ENCODE measurements around the gene SOS2.

SOS2 gene

DNA sequence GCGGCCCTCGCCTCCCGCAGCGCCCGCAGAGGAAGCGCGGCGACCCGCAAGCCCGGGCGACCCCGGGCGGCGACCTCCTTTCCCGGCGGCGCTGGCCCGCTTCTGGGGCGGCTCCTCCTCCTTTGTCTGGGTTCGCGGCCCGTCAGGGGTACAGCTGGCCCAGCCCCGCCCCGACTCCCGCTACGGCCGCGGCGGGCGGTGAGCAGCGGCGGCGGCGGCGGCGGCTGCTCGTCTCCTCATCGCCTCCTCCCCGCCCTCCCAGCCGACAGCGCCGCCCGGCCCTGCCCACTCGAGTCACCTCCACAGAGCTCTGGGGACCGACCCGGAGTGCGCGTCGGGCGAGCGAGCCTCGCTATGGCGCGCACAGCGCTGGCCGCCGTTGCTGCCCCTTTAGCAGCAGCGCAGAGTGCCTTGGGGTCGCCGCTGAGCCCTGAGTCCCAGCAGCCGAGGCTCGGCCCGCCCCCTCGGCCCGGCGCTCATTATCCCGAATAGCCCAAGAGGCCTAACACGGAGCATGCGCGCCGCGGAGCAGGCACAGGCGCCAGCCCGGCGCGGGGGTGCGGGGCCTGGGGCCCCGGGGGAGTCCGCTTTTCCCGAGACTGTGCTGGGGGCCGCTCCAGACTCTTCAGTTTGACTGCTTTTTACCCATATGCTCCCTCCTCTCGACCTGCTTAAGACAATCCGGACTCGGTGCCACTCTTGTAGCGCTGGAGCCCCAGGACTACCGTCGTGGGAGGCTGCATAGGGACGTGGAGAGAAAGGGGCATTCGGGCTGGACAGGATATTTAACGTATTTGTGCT lies at the start of gene SOS2:
SOS2 (minus strand) TSS at position 104 of the 801 bp plus-strand sequence. CDS start 295 bp downstream, outside the sequence.
- H3K9me3 ChIP-seq (ENCODE audit: control insufficient read depth, insufficient read depth, low read length) = no peaks in the 10 kb centered on the region
- H3K36me3 ChIP-seq (ENCODE audit: control insufficient read depth, insufficient read depth, low read length) = no peaks in the 10 kb centered on the region
- H3K4me3 ChIP-seq (ENCODE audit: low read depth, low read length) = peak within 1 kb of the TSS; percentile 96
- peaks cover 5% of the 10 kb centered on the region for H3K4me1 ChIP-seq (ENCODE audit: control insufficient read depth, insufficient read depth, low read length)
- H3K27me3 ChIP-seq (ENCODE audit: control insufficient read depth, insufficient read depth, low read length) = peaks cover 4% of the 10 kb centered on the region
- peak within 1 kb of the TSS; percentile 54 for H3K9ac ChIP-seq (ENCODE audit: low read depth, low read length)

DNA sequence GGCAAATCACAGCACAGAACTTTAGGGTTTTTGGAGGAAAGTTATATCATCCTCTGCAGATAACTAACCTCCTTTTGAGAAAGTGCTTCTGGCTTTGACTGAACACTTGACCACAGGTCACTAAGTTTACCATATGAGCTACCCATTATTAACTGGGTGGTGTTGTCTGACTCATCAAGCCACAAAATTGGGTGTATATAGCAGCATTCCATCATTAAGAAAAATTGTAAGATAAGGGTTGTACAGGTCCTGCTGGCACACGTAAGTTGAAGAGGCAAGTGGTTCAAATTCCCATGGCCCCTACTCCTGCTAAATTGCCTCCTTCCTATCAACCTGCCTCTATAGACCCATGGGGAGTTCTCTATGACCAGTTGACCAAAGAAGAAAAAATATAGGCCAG lies 41.1 kb upstream of the SOS2 start:
- H3K27me3 ChIP-seq (ENCODE audit: control insufficient read depth, insufficient read depth, low read length) = no peaks in the 10 kb centered on the region
- H3K9me3 ChIP-seq (ENCODE audit: control insufficient read depth, insufficient read depth, low read length) = no peaks in the 10 kb centered on the region
- H3K4me1 ChIP-seq (ENCODE audit: control insufficient read depth, insufficient read depth, low read length) = no peaks in the 10 kb centered on the region
- no peak overlapping the region for H3K9ac ChIP-seq (ENCODE audit: low read depth, low read length)
- H3K4me3 ChIP-seq (ENCODE audit: low read depth, low read length) = no peak overlapping the region
- H3K36me3 ChIP-seq (ENCODE audit: control insufficient read depth, insufficient read depth, low read length) = no peaks in the 10 kb centered on the region

DNA sequence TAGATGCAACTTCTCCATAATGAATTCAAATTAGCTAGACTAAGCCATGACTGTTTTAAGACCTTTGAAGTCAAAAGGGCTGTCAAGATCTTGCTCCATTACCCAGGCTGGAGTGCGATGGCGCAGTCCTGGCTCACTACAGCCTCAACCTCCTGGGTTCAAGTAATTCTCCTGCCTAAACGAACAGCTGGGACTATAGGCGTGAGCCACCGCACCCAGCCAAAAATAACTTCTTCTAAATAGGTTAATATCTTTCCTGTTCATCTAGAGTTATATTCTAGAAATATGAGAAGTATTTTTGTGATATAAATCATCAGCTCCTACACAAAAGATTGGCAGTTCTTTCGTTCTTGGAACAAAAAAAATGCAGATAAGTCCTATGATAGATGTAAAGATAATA lies 39.6 kb upstream of the SOS2 start:
- Histone ChIP-seq H3K36me3 (ENCODE audit: control insufficient read depth, insufficient read depth, low read length) (no peaks in the 10 kb centered on the region), H3K27me3 (ENCODE audit: control insufficient read depth, insufficient read depth, low read length) (no peaks in the 10 kb centered on the region), H3K9ac (ENCODE audit: low read depth, low read length) (no peak overlapping the region), H3K9me3 (ENCODE audit: control insufficient read depth, insufficient read depth, low read length) (no peaks in the 10 kb centered on the region), H3K4me1 (ENCODE audit: control insufficient read depth, insufficient read depth, low read length) (no peaks in the 10 kb centered on the region), H3K4me3 (ENCODE audit: low read depth, low read length) (no peak overlapping the region)

DNA sequence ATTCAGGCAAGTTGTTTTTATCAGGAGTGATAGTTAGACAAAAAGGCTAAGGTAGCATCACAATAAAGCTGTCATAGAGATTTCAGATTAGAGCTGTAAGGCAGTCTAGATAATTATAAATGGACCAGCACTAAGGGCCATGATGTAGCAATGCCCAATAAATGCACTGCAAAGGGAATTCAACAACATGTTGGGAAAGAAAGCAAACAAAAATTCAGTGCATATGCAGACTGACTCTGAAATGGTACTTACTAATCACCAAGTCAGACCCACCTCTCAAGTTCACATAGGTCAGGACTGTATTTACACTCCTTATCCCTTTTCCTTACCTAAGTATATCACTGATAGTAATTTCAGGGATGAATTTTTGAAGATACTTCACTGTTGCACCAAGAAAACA lies 33.7 kb upstream of the SOS2 start:
- Histone ChIP-seq H3K4me3 (ENCODE audit: low read depth, low read length) (no peak overlapping the region), H3K36me3 (ENCODE audit: control insufficient read depth, insufficient read depth, low read length) (no peaks in the 10 kb centered on the region), H3K27me3 (ENCODE audit: control insufficient read depth, insufficient read depth, low read length) (no peaks in the 10 kb centered on the region), H3K4me1 (ENCODE audit: control insufficient read depth, insufficient read depth, low read length) (no peaks in the 10 kb centered on the region), H3K9ac (ENCODE audit: low read depth, low read length) (no peak overlapping the region), H3K9me3 (ENCODE audit: control insufficient read depth, insufficient read depth, low read length) (no peaks in the 10 kb centered on the region)

DNA sequence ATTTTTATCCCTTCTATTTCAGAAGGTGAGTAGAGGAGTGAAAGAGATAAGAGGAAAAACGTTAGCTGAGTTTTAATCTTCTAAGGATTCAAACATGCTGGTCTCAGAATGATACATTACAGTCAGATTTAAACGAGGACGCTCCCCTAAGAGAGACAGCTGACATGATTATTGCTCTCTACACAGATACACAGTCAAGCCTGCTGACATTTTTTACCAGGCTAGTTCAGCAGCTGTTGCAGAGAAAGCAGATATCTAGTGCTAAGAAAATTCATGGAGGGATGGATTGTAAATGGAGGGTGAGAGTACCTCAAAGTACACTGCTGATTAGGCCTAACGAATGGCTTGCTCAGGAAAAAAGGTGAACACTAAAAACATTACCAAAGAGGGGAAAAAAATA lies 31.9 kb upstream of the SOS2 start:
- Histone ChIP-seq H3K27me3 (ENCODE audit: control insufficient read depth, insufficient read depth, low read length) (no peaks in the 10 kb centered on the region), H3K9ac (ENCODE audit: low read depth, low read length) (no peak overlapping the region), H3K9me3 (ENCODE audit: control insufficient read depth, insufficient read depth, low read length) (no peaks in the 10 kb centered on the region), H3K36me3 (ENCODE audit: control insufficient read depth, insufficient read depth, low read length) (no peaks in the 10 kb centered on the region), H3K4me1 (ENCODE audit: control insufficient read depth, insufficient read depth, low read length) (no peaks in the 10 kb centered on the region), H3K4me3 (ENCODE audit: low read depth, low read length) (no peak overlapping the region)

GRCh38 chr14:50262865-50263264 lies 31.5 kb upstream of the SOS2 start:
- H3K4me3 ChIP-seq (ENCODE audit: low read depth, low read length) = no peak overlapping the region
- no peaks in the 10 kb centered on the region for H3K9me3 ChIP-seq (ENCODE audit: control insufficient read depth, insufficient read depth, low read length)
- no peaks in the 10 kb centered on the region for H3K36me3 ChIP-seq (ENCODE audit: control insufficient read depth, insufficient read depth, low read length)
- no peaks in the 10 kb centered on the region for H3K27me3 ChIP-seq (ENCODE audit: control insufficient read depth, insufficient read depth, low read length)
- no peak overlapping the region for H3K9ac ChIP-seq (ENCODE audit: low read depth, low read length)
- no peaks in the 10 kb centered on the region for H3K4me1 ChIP-seq (ENCODE audit: control insufficient read depth, insufficient read depth, low read length)

GRCh38 chr14:50260511-50260910 lies 29.1 kb upstream of the SOS2 start:
- Histone ChIP-seq H3K9me3 (ENCODE audit: control insufficient read depth, insufficient read depth, low read length) (no peaks in the 10 kb centered on the region), H3K4me3 (ENCODE audit: low read depth, low read length) (no peak overlapping the region), H3K36me3 (ENCODE audit: control insufficient read depth, insufficient read depth, low read length) (no peaks in the 10 kb centered on the region), H3K4me1 (ENCODE audit: control insufficient read depth, insufficient read depth, low read length) (no peaks in the 10 kb centered on the region), H3K9ac (ENCODE audit: low read depth, low read length) (no peak overlapping the region), H3K27me3 (ENCODE audit: control insufficient read depth, insufficient read depth, low read length) (no peaks in the 10 kb centered on the region)

- Histone ChIP-seq H3K4me3 (ENCODE audit: low read depth, low read length) (no peak overlapping the region), H3K9ac (ENCODE audit: low read depth, low read length) (no peak overlapping the region), H3K9me3 (ENCODE audit: control insufficient read depth, insufficient read depth, low read length) (no peaks in the 10 kb centered on the region), H3K27me3 (ENCODE audit: control insufficient read depth, insufficient read depth, low read length) (no peaks in the 10 kb centered on the region), H3K4me1 (ENCODE audit: control insufficient read depth, insufficient read depth, low read length) (no peaks in the 10 kb centered on the region), H3K36me3 (ENCODE audit: control insufficient read depth, insufficient read depth, low read length) (no peaks in the 10 kb centered on the region)
These were observed 28.7 kb upstream of the SOS2 start for GRCh38 chr14:50260072-50260471.

DNA sequence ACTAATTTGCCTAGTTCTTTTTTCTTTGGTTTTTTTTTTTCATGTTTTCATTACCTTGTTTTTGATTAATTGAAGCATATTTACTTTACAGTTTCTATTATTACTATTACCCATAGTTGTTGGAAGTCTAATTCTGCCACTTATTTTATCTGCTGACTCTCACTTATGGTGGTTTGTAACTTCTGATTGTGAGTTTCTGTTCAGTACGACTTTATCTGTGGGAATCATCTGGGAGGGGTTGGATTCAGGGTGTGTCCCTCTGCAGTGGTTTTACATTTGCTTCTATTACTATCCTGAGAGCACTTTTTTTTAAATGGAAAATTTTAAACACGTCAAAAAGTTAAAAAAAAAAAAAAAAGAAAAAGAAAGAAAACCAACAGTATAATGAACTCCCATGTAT lies 26.4 kb upstream of the SOS2 start:
- no peak overlapping the region for H3K4me3 ChIP-seq (ENCODE audit: low read depth, low read length)
- no peaks in the 10 kb centered on the region for H3K27me3 ChIP-seq (ENCODE audit: control insufficient read depth, insufficient read depth, low read length)
- H3K4me1 ChIP-seq (ENCODE audit: control insufficient read depth, insufficient read depth, low read length) = no peaks in the 10 kb centered on the region
- H3K36me3 ChIP-seq (ENCODE audit: control insufficient read depth, insufficient read depth, low read length) = no peaks in the 10 kb centered on the region
- no peaks in the 10 kb centered on the region for H3K9me3 ChIP-seq (ENCODE audit: control insufficient read depth, insufficient read depth, low read length)
- no peak overlapping the region for H3K9ac ChIP-seq (ENCODE audit: low read depth, low read length)

DNA sequence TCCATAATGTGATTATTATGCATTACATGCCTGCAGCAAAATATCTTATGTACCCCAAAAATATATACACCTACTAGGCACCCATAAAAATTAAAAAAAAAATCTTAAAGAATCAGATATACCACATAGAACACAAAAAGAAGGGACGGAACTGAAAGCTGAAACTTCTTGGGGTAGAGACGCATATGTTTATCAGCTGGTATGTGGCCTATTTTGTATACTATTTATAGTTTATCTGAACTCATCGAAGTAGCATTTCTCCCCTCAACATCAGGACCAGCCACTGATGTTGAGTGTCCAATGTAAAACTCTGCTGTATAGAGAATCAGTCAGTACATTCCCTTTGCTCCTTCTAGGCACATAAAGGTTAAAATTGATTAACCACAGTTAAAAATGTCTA lies 22.9 kb upstream of the SOS2 start:
- H3K27me3 ChIP-seq (ENCODE audit: control insufficient read depth, insufficient read depth, low read length) = no peaks in the 10 kb centered on the region
- H3K9me3 ChIP-seq (ENCODE audit: control insufficient read depth, insufficient read depth, low read length) = no peaks in the 10 kb centered on the region
- H3K9ac ChIP-seq (ENCODE audit: low read depth, low read length) = no peak overlapping the region
- no peak overlapping the region for H3K4me3 ChIP-seq (ENCODE audit: low read depth, low read length)
- no peaks in the 10 kb centered on the region for H3K4me1 ChIP-seq (ENCODE audit: control insufficient read depth, insufficient read depth, low read length)
- H3K36me3 ChIP-seq (ENCODE audit: control insufficient read depth, insufficient read depth, low read length) = no peaks in the 10 kb centered on the region

DNA sequence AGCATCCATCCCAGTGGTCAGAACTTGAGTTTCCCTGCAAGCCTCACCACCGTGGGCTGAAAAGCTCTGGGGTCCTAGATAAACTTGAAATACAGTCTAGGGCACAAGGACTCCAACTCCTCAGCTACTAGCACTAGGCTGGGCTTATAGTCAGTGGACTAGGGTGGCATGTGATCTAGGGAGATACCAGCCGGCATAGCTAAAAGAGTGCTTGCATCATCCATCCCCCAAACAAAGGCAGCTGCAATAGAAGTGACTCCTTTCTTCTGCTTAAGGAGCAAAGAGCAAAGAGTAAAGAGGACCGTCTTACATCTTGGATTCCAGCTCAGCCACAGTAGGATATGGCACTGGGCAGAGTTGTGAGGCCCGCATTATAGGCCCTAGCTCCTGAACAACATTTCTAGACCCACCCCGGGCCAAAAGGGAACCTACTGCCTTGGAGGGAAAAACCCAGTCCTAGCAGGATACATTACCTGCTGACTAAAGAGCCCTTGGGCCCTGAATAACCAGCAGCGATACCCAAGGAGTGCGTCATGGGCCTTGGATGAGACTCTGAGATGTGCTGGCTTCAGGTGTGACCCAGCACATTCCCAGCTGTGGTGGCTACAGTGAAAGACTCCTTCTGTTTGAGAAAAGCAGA lies 17.9 kb upstream of the SOS2 start:
- no peaks in the 10 kb centered on the region for H3K27me3 ChIP-seq (ENCODE audit: control insufficient read depth, insufficient read depth, low read length)
- H3K9ac ChIP-seq (ENCODE audit: low read depth, low read length) = no peak overlapping the region
- H3K9me3 ChIP-seq (ENCODE audit: control insufficient read depth, insufficient read depth, low read length) = no peaks in the 10 kb centered on the region
- H3K4me1 ChIP-seq (ENCODE audit: control insufficient read depth, insufficient read depth, low read length) = no peaks in the 10 kb centered on the region
- no peaks in the 10 kb centered on the region for H3K36me3 ChIP-seq (ENCODE audit: control insufficient read depth, insufficient read depth, low read length)
- no peak overlapping the region for H3K4me3 ChIP-seq (ENCODE audit: low read depth, low read length)

GRCh38 chr14:50247245-50247644 lies 15.9 kb upstream of the SOS2 start:
- H3K9ac ChIP-seq (ENCODE audit: low read depth, low read length) = no peak overlapping the region
- no peaks in the 10 kb centered on the region for H3K27me3 ChIP-seq (ENCODE audit: control insufficient read depth, insufficient read depth, low read length)
- H3K4me1 ChIP-seq (ENCODE audit: control insufficient read depth, insufficient read depth, low read length) = no peaks in the 10 kb centered on the region
- no peak overlapping the region for H3K4me3 ChIP-seq (ENCODE audit: low read depth, low read length)
- H3K36me3 ChIP-seq (ENCODE audit: control insufficient read depth, insufficient read depth, low read length) = no peaks in the 10 kb centered on the region
- no peaks in the 10 kb centered on the region for H3K9me3 ChIP-seq (ENCODE audit: control insufficient read depth, insufficient read depth, low read length)

Measured in iPS-15b (cell line).